Peyer's patch (tissue), 4 donors: Measurements from ENCODE around the gene ARHGEF7. TPM values are rescaled to one million over a fixed set of nuclear protein-coding genes. Genes with fewer than 3 reads are reported as not detected.

ENCODE experiments used
- DNase-seq, 3 donors: peaks; one replicate each; pipeline ENCODE4 v3.0.0-alpha.2; 2017 to 2019
- H3K27ac ChIP-seq, 4 donors: fragments of 200-600 bp; sonication (generic); one replicate each; pipeline ENCODE4 v1.5.1; 2016 to 2019
- H3K27me3 ChIP-seq, 2 donors: fragments of 200-600 bp; sonication (generic); one replicate each; pipeline ENCODE4 v1.5.1; 2019
- H3K36me3 ChIP-seq, 3 donors: fragments of 200-600 bp; sonication (generic); one replicate each; pipeline ENCODE4 v1.5.1; 2016 to 2019
- H3K4me1 ChIP-seq, 4 donors: fragments of 200-600 bp; sonication (generic); one replicate each; pipeline ENCODE4 v1.5.1; 2016 to 2019
- H3K4me3 ChIP-seq, 4 donors: fragments of 200-600 bp; sonication (generic); 1 replicate in 3 of 4; 2 replicates in 1 of 4; pipeline ENCODE4 v1.5.1; 2016 to 2019; ENCODE audit warnings: mild to moderate bottlenecking in 1 of 4
- H3K9me3 ChIP-seq, 4 donors: fragments of 200-600 bp; sonication (generic); one replicate each; pipeline ENCODE4 v1.5.1; 2016 to 2019; ENCODE audit warnings: mild to moderate bottlenecking in 1 of 4
- CTCF ChIP-seq, 6 experiments: fragments of 450-650 bp in 4 of 6; fragments of 200-600 bp in 2 of 6; sonication (generic) in 1 of 6; IDR thresholded peaks; one replicate each; pipeline ENCODE4 v1.5.1; 2017 to 2019; ENCODE audit warnings: antibody characterized with exemption in 6 of 6, mild to moderate bottlenecking in 3 of 6, moderate library complexity in 1 of 6
- POLR2A ChIP-seq, 2 donors: fragments of 450-650 bp; IDR thresholded peaks; one replicate each; pipeline ENCODE4 v1.5.1; 2017; ENCODE audit warnings: antibody characterized with exemption in 2 of 2, mild to moderate bottlenecking in 2 of 2, moderate library complexity in 2 of 2
- total RNA-seq, 4 donors: library from RNA; depleted of rRNA; stranded (reverse); fragments of >200 nt; gene quantifications; one replicate each; pipeline ENCODE4 v1.1.0, GENCODE V29; 2016

Gene ARHGEF7
- total RNA-seq, 4 donors from 2014 or later = 58.1 to 117 (median 95.5) TPM

DNA sequence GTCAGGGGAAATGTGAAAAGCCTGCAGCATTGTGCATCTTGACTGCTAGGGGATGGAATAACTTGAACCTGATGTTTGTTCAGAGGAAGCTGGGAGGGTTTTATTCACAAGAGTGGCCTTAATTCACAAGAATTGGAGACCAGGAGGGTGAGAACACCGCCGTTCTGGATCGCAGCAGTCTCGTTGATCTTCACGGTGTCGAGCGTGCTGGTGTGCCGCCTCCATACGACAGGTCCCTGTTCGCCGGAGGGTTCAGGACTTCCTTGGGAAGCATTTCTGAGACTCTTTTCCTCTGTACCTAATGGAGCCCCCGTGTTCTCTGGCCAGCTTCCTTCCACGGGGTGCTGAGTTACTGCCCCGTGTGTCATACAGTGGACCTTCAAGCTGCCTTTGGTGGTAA, 66.9 kb downstream of the ARHGEF7 start:
- Histone ChIP-seq H3K9me3 (no peaks in the 10 kb centered on the region), H3K27me3 (no peaks in the 10 kb centered on the region), H3K4me1 (peaks cover 0 to 43% (median 25%) of the 10 kb centered on the region in 4 donors), H3K27ac (no peak overlapping the region), H3K4me3 (no peak overlapping the region), H3K36me3 (no peaks in the 10 kb centered on the region)
- DNase-seq = no peak
- TF ChIP-seq POLR2A (IDR thresholded peaks at IDR 0.05) (no peak), CTCF (IDR thresholded peaks at IDR 0.05) (no peak)

- no peak overlapping the region for H3K4me3 ChIP-seq
- no peak overlapping the region for H3K27ac ChIP-seq
- no peak for TF ChIP-seq POLR2A (IDR thresholded peaks at IDR 0.05)
- TF ChIP-seq CTCF (IDR thresholded peaks at IDR 0.05) = no peak
- H3K36me3 ChIP-seq = no peaks in the 10 kb centered on the region
- no peaks in the 10 kb centered on the region for H3K9me3 ChIP-seq
- peaks cover 2 to 45% (median 26%) of the 10 kb centered on the region in 4 donors for H3K4me1 ChIP-seq
- DNase-seq = no peak
- H3K27me3 ChIP-seq = no peaks in the 10 kb centered on the region
Measured at GRCh38 chr13:111183087-111183645, 68.1 kb downstream of the ARHGEF7 start.

GRCh38 chr13:111183959-111184358, 68.8 kb downstream of the ARHGEF7 start:
- Histone ChIP-seq H3K4me3 (no peak overlapping the region), H3K27ac (peak overlapping the region; percentile 33 to 70 (median 50)), H3K27me3 (no peaks in the 10 kb centered on the region), H3K36me3 (no peaks in the 10 kb centered on the region), H3K4me1 (peaks cover 2 to 44% (median 30%) of the 10 kb centered on the region in 4 donors), H3K9me3 (no peaks in the 10 kb centered on the region)
- no peak for DNase-seq
- no peak for TF ChIP-seq POLR2A (IDR thresholded peaks at IDR 0.05)
- no peak for TF ChIP-seq CTCF (IDR thresholded peaks at IDR 0.05)

- Histone ChIP-seq H3K4me1 (peaks cover 2 to 45% (median 29%) of the 10 kb centered on the region in 4 donors), H3K4me3 (no peak overlapping the region), H3K9me3 (no peaks in the 10 kb centered on the region), H3K27ac (peak overlapping the region; percentile 33 to 70 (median 50)), H3K27me3 (no peaks in the 10 kb centered on the region), H3K36me3 (no peaks in the 10 kb centered on the region)
- peak in 2 of 3 donors; percentile 88 to 89 for DNase-seq
- TF ChIP-seq POLR2A (IDR thresholded peaks at IDR 0.05) (no peak), CTCF (IDR thresholded peaks at IDR 0.05) (no peak)
Measured at GRCh38 chr13:111184458-111185401, 69.6 kb downstream of the ARHGEF7 start.

GRCh38 chr13:111186305-111186935, 71.3 kb downstream of the ARHGEF7 start:
- TF ChIP-seq CTCF (IDR thresholded peaks at IDR 0.05) (no peak), POLR2A (IDR thresholded peaks at IDR 0.05) (no peak)
- peak overlapping the region in 1 of 4 donors; percentile 70 for H3K27ac ChIP-seq
- H3K27me3 ChIP-seq = no peaks in the 10 kb centered on the region
- no peaks in the 10 kb centered on the region for H3K36me3 ChIP-seq
- H3K9me3 ChIP-seq = no peaks in the 10 kb centered on the region
- no peak overlapping the region for H3K4me3 ChIP-seq
- H3K4me1 ChIP-seq = peaks cover 2 to 45% (median 28%) of the 10 kb centered on the region in 4 donors
- DNase-seq = no peak
